Mammary epithelial cell (primary cell): ENCODE data around the gene GLT6D1.

ENCODE experiments used
- CTCF ChIP-seq, 2 donors: IDR thresholded peaks in 1 of 2; conservative IDR thresholded peaks in 1 of 2; 2 replicates each; pipeline ENCODE4 v1.5.1; 2011 to 2012; ENCODE audit warnings: inconsistent platforms in 2 of 2, low read length in 2 of 2, mild to moderate bottlenecking in 2 of 2, control low read depth in 1 of 2, low read depth in 1 of 2; ENCODE audit not compliant: insufficient read depth in 1 of 2; ENCODE audit errors: extremely low read depth in 1 of 2
- EZH2 ChIP-seq: IDR thresholded peaks from 2 replicates; pipeline ENCODE4 v1.6.1; 2012; ENCODE audit warnings: low read length, inconsistent platforms, borderline replicate concordance

- TF ChIP-seq CTCF (conservative IDR thresholded peaks at IDR 0.05 in 1 of 2, IDR thresholded peaks at IDR 0.05 in 1 of 2; ENCODE audit: extremely low read depth in 1 of 2, insufficient read depth in 1 of 2, low read depth in 1 of 2, low read length in 2 of 2) (no peak), EZH2 (no peak)
Observed at GRCh38 chr9:135671591-135672041, 32.3 kb upstream of the GLT6D1 start.
